Esophagus squamous epithelium (tissue), 4 donors: ENCODE measurements around the gene ITLN1.

Experiments
- POLR2A ChIP-seq, 4 donors: fragments of 450-650 bp; IDR thresholded peaks; one replicate each; pipeline ENCODE4 v1.6.1; 2017; ENCODE audit warnings: antibody characterized with exemption in 4 of 4, mild to moderate bottlenecking in 4 of 4, moderate library complexity in 3 of 4
- TF ChIP-seq, protein P1 (sequence below), 6 experiments: fragments of 450-650 bp in 4 of 6; fragments of 200-600 bp in 2 of 6; sonication (generic) in 2 of 6; IDR thresholded peaks; one replicate each; pipeline ENCODE4 v1.5.1; 2016 to 2019; ENCODE audit warnings: antibody characterized with exemption in 6 of 6, mild to moderate bottlenecking in 4 of 6, moderate library complexity in 4 of 6

DNA sequence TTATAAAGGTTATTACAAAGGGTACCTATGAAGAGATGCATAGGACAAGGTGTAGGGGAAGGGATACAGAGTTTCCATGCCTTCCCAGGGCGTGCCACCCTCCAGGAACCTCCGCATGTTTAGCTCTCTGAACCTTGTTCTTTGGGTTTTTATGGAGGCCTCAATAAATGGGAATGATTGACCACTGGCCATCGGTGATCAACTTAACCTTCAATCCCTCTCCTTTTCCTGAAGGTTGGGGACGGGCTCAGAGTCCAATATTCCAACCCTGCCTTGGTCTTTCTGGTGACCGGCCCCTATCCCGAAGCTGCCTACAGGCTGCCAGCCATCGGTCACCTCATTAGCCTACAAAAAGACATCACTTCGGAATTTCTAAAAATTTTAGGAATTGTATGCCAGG is 34.0 kb downstream of the ITLN1 start:
- TF ChIP-seq, protein P1, sequence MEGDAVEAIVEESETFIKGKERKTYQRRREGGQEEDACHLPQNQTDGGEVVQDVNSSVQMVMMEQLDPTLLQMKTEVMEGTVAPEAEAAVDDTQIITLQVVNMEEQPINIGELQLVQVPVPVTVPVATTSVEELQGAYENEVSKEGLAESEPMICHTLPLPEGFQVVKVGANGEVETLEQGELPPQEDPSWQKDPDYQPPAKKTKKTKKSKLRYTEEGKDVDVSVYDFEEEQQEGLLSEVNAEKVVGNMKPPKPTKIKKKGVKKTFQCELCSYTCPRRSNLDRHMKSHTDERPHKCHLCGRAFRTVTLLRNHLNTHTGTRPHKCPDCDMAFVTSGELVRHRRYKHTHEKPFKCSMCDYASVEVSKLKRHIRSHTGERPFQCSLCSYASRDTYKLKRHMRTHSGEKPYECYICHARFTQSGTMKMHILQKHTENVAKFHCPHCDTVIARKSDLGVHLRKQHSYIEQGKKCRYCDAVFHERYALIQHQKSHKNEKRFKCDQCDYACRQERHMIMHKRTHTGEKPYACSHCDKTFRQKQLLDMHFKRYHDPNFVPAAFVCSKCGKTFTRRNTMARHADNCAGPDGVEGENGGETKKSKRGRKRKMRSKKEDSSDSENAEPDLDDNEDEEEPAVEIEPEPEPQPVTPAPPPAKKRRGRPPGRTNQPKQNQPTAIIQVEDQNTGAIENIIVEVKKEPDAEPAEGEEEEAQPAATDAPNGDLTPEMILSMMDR (IDR thresholded peaks at IDR 0.05): no peak
- TF ChIP-seq POLR2A (IDR thresholded peaks at IDR 0.05): no peak
